Measurements from ENCODE around the gene CSPG4.

DNA sequence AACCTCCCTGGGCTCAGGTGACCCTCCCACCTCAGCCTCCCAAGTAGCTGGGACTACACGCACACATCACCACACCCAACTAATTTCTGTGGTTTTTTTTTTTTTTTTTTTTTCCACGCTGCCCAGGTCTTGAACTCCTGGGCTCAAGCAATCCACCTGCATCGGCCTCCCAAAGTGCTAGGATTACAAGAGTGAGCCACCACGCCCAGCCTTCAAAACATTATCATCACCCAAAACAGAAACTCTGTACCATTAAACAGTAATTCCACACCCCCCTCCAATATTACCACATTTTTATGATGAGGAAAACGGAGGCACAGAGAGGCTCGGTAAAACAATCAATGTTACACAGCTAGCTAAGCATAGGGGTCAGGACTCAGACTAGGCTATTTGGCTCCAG, 76.6 kb downstream of the CSPG4 start:
- no peak for TF ChIP-seq EZH2 (IDR thresholded peaks at IDR 0.05)
- TF ChIP-seq CTCF (IDR thresholded peaks at IDR 0.05), result no peak
- no peak for TF ChIP-seq EZH2phosphoT487 (IDR thresholded peaks at IDR 0.05)
